ENCODE measurements around the gene CDKN1C. TPM values are rescaled to one million over a fixed set of nuclear protein-coding genes. Genes with fewer than 3 reads are reported as not detected.
A peak's percentile ranks its signal among the peaks of the same experiment; 100 is the strongest.

The CDKN1C gene
- total RNA-seq, 1 experiment from 2014 or later, result 2.9 TPM

DNA sequence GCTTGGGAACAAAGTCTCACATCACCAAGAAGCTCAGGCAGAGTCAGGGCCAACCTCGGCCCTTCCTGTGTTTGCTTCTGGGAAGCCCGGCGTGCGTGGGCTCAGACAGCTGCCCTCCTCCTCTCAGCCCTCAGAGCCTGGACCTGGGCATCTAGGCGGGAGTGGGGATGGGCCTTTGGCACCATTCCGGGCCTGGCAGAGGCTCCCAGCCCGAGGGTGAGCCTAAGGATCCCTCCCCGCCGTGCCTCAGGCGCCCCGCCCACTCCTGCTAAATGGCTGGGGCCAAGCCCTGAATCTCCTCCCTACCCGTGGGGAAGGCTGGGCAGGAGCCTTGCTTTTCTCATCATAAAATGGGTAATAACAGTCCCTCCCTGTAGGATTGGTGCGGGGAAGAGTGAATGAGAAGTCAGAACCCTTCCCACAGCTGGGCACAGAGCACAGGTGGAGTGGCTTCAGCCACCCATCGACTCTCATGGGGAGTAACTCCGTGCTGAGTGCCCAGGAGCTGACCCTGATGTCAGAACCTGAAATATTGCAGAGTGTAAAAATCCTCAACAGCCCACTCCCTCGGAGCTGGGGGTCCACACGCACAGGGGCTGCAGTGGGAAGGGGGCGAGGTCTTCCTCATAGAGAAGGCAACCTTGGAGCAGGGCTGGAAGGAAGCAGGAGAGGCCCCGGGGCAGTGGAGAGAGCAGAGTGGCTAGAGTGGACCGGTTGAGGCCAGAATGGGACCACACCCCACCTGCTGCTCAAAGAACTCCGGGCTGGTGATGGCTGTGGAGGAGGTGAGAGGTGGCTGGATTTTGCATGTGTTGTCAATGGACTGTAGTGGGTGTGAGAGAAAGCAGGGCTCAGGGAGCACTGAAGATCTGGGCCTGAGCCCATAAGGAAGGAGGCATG is 18.8 kb upstream of the CDKN1C start:
- POLR2A ChIA-PET (ENCODE audit: low non-redundant PET), result no interaction called here
- intact Hi-C loops (cut with micrococcal nuclease; ENCODE audit: unreplicated experiment), result no loop called here
- CTCF ChIA-PET, result no interaction called here

DNA sequence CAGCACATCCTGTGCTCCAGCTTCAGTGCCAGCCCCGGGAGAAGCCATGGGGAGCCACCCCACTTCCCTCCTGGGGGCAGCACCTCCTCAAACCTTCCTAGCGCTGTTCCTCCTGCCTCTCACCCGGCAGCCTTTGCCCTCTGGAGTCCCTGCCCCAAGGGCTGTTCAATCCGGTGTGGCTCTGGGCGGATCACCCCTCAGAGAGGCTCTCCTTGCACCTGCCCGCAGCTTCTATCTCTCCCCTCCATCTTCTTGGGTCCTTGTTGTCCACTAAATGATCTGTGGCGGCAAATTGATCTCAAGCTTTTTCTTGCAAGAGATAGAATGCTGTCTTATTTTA is 18.1 kb upstream of the CDKN1C start:
- ChIA-PET CTCF (no interaction called here), POLR2A (ENCODE audit: low non-redundant PET) (no interaction called here)
- BruUV-seq (replicated peaks), result no TSS peak
- TF ChIP-seq, protein P1, sequence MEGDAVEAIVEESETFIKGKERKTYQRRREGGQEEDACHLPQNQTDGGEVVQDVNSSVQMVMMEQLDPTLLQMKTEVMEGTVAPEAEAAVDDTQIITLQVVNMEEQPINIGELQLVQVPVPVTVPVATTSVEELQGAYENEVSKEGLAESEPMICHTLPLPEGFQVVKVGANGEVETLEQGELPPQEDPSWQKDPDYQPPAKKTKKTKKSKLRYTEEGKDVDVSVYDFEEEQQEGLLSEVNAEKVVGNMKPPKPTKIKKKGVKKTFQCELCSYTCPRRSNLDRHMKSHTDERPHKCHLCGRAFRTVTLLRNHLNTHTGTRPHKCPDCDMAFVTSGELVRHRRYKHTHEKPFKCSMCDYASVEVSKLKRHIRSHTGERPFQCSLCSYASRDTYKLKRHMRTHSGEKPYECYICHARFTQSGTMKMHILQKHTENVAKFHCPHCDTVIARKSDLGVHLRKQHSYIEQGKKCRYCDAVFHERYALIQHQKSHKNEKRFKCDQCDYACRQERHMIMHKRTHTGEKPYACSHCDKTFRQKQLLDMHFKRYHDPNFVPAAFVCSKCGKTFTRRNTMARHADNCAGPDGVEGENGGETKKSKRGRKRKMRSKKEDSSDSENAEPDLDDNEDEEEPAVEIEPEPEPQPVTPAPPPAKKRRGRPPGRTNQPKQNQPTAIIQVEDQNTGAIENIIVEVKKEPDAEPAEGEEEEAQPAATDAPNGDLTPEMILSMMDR (conservative IDR thresholded peaks at IDR 0.05; ENCODE audit: low read depth, low read length), result no peak
- TF ChIP-seq EZH2 (IDR thresholded peaks at IDR 0.05; ENCODE audit: borderline replicate concordance, low read depth, low read length, poor library complexity, severe bottlenecking), result no peak
- H3K4me1 ChIP-seq (ENCODE audit: insufficient read depth, low read length, poor library complexity, severe bottlenecking), result peaks cover 9% of the 10 kb centered on the region
- H3K27me3 ChIP-seq (replicated peaks; ENCODE audit: insufficient read depth, low read depth, low read length, poor library complexity), result no peaks in the 10 kb centered on the region
- H3K27ac ChIP-seq (ENCODE audit: low read depth, low read length, poor library complexity, severe bottlenecking), result no peak overlapping the region
- no peak overlapping the region for H3K4me3 ChIP-seq (ENCODE audit: low read depth, low read length, poor library complexity, severe bottlenecking)
- H3K36me3 ChIP-seq (ENCODE audit: insufficient read depth, low read length, poor library complexity, severe bottlenecking), result no peaks in the 10 kb centered on the region
- no peaks in the 10 kb centered on the region for H3K9me3 ChIP-seq (ENCODE audit: low read depth, low read length, poor library complexity, severe bottlenecking)
- DNase-seq (ENCODE audit: low spot score), result no peak
- intact Hi-C loops (cut with micrococcal nuclease; ENCODE audit: unreplicated experiment), result no loop called here

More for the DNA sequence above, 18.8 kb upstream of the CDKN1C start:
- DNase-seq (ENCODE audit: low spot score), result no peak
- Histone ChIP-seq H3K27ac (ENCODE audit: low read depth, low read length, poor library complexity, severe bottlenecking) (no peak overlapping the region), H3K36me3 (ENCODE audit: insufficient read depth, low read length, poor library complexity, severe bottlenecking) (no peaks in the 10 kb centered on the region), H3K4me1 (ENCODE audit: insufficient read depth, low read length, poor library complexity, severe bottlenecking) (peaks cover 9% of the 10 kb centered on the region), H3K9me3 (ENCODE audit: low read depth, low read length, poor library complexity, severe bottlenecking) (no peaks in the 10 kb centered on the region), H3K27me3 (replicated peaks; ENCODE audit: insufficient read depth, low read depth, low read length, poor library complexity) (no peaks in the 10 kb centered on the region), H3K4me3 (ENCODE audit: low read depth, low read length, poor library complexity, severe bottlenecking) (no peak overlapping the region)
- no TSS peak for BruUV-seq (replicated peaks)
- TF ChIP-seq, protein P1 (conservative IDR thresholded peaks at IDR 0.05; ENCODE audit: low read depth, low read length), result no peak
- TF ChIP-seq EZH2 (IDR thresholded peaks at IDR 0.05; ENCODE audit: borderline replicate concordance, low read depth, low read length, poor library complexity, severe bottlenecking), result no peak

DNA sequence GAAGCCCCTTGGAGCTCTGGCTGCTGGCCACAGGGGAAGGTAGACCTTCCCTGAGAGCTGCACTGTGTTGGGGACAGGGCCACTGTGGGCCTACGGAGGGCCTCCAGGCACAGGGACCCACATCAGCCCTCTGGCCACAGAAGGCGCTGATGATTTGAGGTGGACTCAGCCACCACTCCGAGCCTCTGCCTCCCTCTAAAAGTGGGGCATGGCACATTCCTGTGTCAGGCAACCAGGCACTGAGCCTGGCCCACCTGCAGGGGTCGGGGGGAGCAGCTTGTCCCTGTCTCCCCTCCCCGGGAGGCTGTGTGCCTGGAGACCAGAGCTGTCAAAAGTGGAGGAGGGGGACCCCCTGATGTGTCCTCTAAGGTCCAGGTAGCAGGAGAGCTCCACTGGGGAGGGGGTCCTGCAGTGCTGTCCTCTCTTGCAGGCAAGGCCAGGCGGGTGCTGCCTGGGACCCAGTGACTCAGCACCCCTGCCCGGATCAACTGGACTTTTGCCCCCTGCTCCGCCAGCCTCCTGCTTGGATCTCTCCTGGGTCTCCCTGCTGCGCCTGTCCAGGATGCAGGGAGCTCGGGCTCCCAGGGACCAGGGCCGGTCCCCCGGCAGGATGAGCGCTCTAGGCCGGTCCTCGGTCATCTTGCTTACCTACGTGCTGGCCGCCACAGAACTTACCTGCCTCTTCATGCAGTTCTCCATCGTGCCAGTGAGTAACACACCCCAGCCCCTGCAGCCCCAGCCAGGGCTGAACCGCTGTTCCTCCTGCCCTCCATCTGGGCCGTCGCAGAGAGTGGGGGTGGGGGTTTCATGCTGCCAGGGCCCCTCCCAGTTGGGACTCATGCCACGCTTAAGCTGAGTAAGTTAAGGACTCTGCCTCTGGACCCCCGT is 17.5 kb upstream of the CDKN1C start:
- Histone ChIP-seq H3K4me3 (ENCODE audit: low read depth, low read length, poor library complexity, severe bottlenecking) (peak overlapping the region; percentile 65), H3K27ac (ENCODE audit: low read depth, low read length, poor library complexity, severe bottlenecking) (peak overlapping the region; percentile 78), H3K27me3 (replicated peaks; ENCODE audit: insufficient read depth, low read depth, low read length, poor library complexity) (no peaks in the 10 kb centered on the region), H3K4me1 (ENCODE audit: insufficient read depth, low read length, poor library complexity, severe bottlenecking) (peaks cover 15% of the 10 kb centered on the region), H3K9me3 (ENCODE audit: low read depth, low read length, poor library complexity, severe bottlenecking) (no peaks in the 10 kb centered on the region), H3K36me3 (ENCODE audit: insufficient read depth, low read length, poor library complexity, severe bottlenecking) (no peaks in the 10 kb centered on the region)
- intact Hi-C loops (cut with micrococcal nuclease; ENCODE audit: unreplicated experiment), result no loop called here
- CTCF ChIA-PET, result no interaction called here
- TF ChIP-seq EZH2 (IDR thresholded peaks at IDR 0.05; ENCODE audit: borderline replicate concordance, low read depth, low read length, poor library complexity, severe bottlenecking), result no peak
- no peak for DNase-seq (ENCODE audit: low spot score)
- BruUV-seq (replicated peaks), result no TSS peak
- POLR2A ChIA-PET (ENCODE audit: low non-redundant PET), result no interaction called here
